Measurements from ENCODE around the gene PLIN3. TPM values are rescaled to one million over a fixed set of nuclear protein-coding genes. Genes with fewer than 3 reads are reported as not detected.
A peak's percentile ranks its signal among the peaks of the same experiment; 100 is the strongest.
"Not testable (repeated sequence)": the region's sequence is repeated elsewhere in the genome, so short reads cannot be mapped to it uniquely, and the experiment has no call there.

PLIN3 gene
- total and polyA plus RNA-seq, 9 donors: 26.1 to 83.9 (median 72.5) TPM

GRCh38 chr19:4851551-4852290, 15.7 kb downstream of the PLIN3 start:
- Histone ChIP-seq H3K4me1 (ENCODE audit: insufficient read depth) (peaks cover 1% of the 10 kb centered on the region), H3K9me3 (no peaks in the 10 kb centered on the region), H3K4me3 (no peak overlapping the region), H3K27me3 (no peaks in the 10 kb centered on the region), H3K27ac (no peak overlapping the region), H3K36me3 (no peaks in the 10 kb centered on the region)
- intact Hi-C loops (cut with DNase I): loop anchor here (2.0 to 5.0 kb wide), 2 partner anchors 39 kb away; no protein-coding TSS in a partner anchor
- TF ChIP-seq EP300 (IDR thresholded peaks at IDR 0.05): no peak
- peak; percentile 52 to 81 (median 78) for TF ChIP-seq CTCF (IDR thresholded peaks at IDR 0.05)
- no peak for TF ChIP-seq POLR2A (IDR thresholded peaks at IDR 0.05)
- DNase-seq: peak; percentile 61 to 82 (median 79)
- WGBS, 3 donors: 76 to 80% (median 76%) methylated on average over 41 to 42 of the region's 42 CpGs

GRCh38 chr19:4849019-4849418, 18.4 kb downstream of the PLIN3 start:
- Histone ChIP-seq H3K4me3 (no peak overlapping the region), H3K4me1 (ENCODE audit: insufficient read depth) (peaks cover 4% of the 10 kb centered on the region), H3K36me3 (no peaks in the 10 kb centered on the region), H3K9me3 (no peaks in the 10 kb centered on the region), H3K27ac (no peak overlapping the region), H3K27me3 (no peaks in the 10 kb centered on the region)
- intact Hi-C loops (cut with DNase I): no loop called here
- DNase-seq: no peak
- 73 to 86% (median 74%) methylated on average over 7 of the region's 7 CpGs for WGBS, 3 donors
- TF ChIP-seq POLR2A (IDR thresholded peaks at IDR 0.05): no peak
- TF ChIP-seq EP300 (IDR thresholded peaks at IDR 0.05): no peak
- TF ChIP-seq CTCF (IDR thresholded peaks at IDR 0.05): no peak

GRCh38 chr19:4847190-4847973, 20.1 kb downstream of the PLIN3 start:
- H3K4me1 ChIP-seq (ENCODE audit: insufficient read depth): peaks cover 4% of the 10 kb centered on the region
- intact Hi-C loops (cut with DNase I): no loop called here
- H3K27me3 ChIP-seq: no peaks in the 10 kb centered on the region
- no peak for TF ChIP-seq CTCF (IDR thresholded peaks at IDR 0.05)
- no peak for TF ChIP-seq EP300 (IDR thresholded peaks at IDR 0.05)
- TF ChIP-seq POLR2A (IDR thresholded peaks at IDR 0.05): no peak
- no peak overlapping the region for H3K4me3 ChIP-seq
- no peaks in the 10 kb centered on the region for H3K9me3 ChIP-seq
- H3K36me3 ChIP-seq: no peaks in the 10 kb centered on the region
- H3K27ac ChIP-seq: no peak overlapping the region
- no peak for DNase-seq
- 94 to 95% (median 94%) methylated on average over 23 of the region's 23 CpGs for WGBS, 3 donors

GRCh38 chr19:4845975-4846374, 21.5 kb downstream of the PLIN3 start:
- H3K27me3 ChIP-seq; H3K27ac ChIP-seq; H3K4me3 ChIP-seq; H3K36me3 ChIP-seq; intact Hi-C loops (cut with DNase I); H3K4me1 ChIP-seq (ENCODE audit: insufficient read depth); H3K9me3 ChIP-seq: not testable (repeated sequence)
- WGBS, 3 donors: 12 to 41% (median 18%) methylated on average over 9 of the region's 9 CpGs
- DNase-seq: peak; percentile 38 to 67 (median 55)
